Esophagus squamous epithelium (tissue), 4 donors: ENCODE results near the gene MYO1B.

Source experiments
- CTCF ChIP-seq, 6 experiments: fragments of 450-650 bp in 4 of 6; fragments of 200-600 bp in 2 of 6; sonication (generic) in 2 of 6; IDR thresholded peaks; one replicate each; pipeline ENCODE4 v1.5.1; 2016 to 2019; ENCODE audit warnings: antibody characterized with exemption in 6 of 6, mild to moderate bottlenecking in 4 of 6, moderate library complexity in 4 of 6
- POLR2A ChIP-seq, 4 donors: fragments of 450-650 bp; IDR thresholded peaks; one replicate each; pipeline ENCODE4 v1.6.1; 2017; ENCODE audit warnings: antibody characterized with exemption in 4 of 4, mild to moderate bottlenecking in 4 of 4, moderate library complexity in 3 of 4

- TF ChIP-seq POLR2A (IDR thresholded peaks at IDR 0.05) (no peak), CTCF (IDR thresholded peaks at IDR 0.05) (no peak)
Observed at GRCh38 chr2:191322828-191323506, 77.8 kb downstream of the MYO1B start.
